Measurements from ENCODE around the gene SHH. TPM values are rescaled to one million over a fixed set of nuclear protein-coding genes. Genes with fewer than 3 reads are reported as not detected.

Gene SHH
- total RNA-seq, 1 experiment from 2014 or later, result 0.26 TPM

DNA sequence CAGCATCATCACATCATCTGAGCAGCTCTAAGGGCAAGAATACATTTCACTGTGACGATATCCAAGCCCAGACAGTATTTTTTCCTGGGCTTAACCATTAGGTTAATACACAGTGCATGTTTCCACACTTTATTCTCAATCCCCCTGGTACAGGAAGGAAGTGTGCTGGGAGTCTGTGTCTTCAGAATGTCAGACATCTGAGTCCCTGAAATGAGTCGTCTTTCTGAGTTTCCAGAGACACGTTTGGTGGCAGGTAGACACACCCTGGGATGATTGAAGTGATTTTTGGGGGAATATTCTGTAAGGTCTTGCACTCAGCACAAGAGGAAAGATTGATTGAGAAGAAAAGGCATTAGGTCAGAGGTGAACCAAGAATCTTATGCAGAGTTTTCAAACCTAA lies 13.1 kb upstream of the SHH start:
- no peaks in the 10 kb centered on the region for H3K36me3 Mint-ChIP-seq
- no peak overlapping the region for H3K27ac Mint-ChIP-seq
- H3K9me3 Mint-ChIP-seq, result peaks cover 15% of the 10 kb centered on the region
- TF ChIP-seq, protein P1, sequence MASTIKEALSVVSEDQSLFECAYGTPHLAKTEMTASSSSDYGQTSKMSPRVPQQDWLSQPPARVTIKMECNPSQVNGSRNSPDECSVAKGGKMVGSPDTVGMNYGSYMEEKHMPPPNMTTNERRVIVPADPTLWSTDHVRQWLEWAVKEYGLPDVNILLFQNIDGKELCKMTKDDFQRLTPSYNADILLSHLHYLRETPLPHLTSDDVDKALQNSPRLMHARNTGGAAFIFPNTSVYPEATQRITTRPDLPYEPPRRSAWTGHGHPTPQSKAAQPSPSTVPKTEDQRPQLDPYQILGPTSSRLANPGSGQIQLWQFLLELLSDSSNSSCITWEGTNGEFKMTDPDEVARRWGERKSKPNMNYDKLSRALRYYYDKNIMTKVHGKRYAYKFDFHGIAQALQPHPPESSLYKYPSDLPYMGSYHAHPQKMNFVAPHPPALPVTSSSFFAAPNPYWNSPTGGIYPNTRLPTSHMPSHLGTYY (CRISPR knock-in tag; IDR thresholded peaks at IDR 0.05), result no peak
- no peak for TF ChIP-seq SMAD3 (CRISPR knock-in tag; IDR thresholded peaks at IDR 0.05; ENCODE audit: borderline replicate concordance)
- TF ChIP-seq, protein P2, sequence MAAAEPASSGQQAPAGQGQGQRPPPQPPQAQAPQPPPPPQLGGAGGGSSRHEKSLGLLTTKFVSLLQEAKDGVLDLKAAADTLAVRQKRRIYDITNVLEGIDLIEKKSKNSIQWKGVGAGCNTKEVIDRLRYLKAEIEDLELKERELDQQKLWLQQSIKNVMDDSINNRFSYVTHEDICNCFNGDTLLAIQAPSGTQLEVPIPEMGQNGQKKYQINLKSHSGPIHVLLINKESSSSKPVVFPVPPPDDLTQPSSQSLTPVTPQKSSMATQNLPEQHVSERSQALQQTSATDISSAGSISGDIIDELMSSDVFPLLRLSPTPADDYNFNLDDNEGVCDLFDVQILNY (CRISPR knock-in tag; IDR thresholded peaks at IDR 0.05), result no peak
- TF ChIP-seq, protein P3, sequence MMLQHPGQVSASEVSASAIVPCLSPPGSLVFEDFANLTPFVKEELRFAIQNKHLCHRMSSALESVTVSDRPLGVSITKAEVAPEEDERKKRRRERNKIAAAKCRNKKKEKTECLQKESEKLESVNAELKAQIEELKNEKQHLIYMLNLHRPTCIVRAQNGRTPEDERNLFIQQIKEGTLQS (CRISPR knock-in tag; conservative IDR thresholded peaks at IDR 0.05), result no peak
- no peak for TF ChIP-seq CREB1 (CRISPR knock-in tag; IDR thresholded peaks at IDR 0.05)
- no peak for TF ChIP-seq NR1H2 (CRISPR knock-in tag; IDR thresholded peaks at IDR 0.05)
- no peak for TF ChIP-seq EMX1 (CRISPR knock-in tag; IDR thresholded peaks at IDR 0.05)
- TF ChIP-seq, protein P4, sequence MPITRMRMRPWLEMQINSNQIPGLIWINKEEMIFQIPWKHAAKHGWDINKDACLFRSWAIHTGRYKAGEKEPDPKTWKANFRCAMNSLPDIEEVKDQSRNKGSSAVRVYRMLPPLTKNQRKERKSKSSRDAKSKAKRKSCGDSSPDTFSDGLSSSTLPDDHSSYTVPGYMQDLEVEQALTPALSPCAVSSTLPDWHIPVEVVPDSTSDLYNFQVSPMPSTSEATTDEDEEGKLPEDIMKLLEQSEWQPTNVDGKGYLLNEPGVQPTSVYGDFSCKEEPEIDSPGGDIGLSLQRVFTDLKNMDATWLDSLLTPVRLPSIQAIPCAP (CRISPR knock-in tag; IDR thresholded peaks at IDR 0.05), result no peak
- no peak for TF ChIP-seq ELF4 (CRISPR knock-in tag; IDR thresholded peaks at IDR 0.05; ENCODE audit: low read depth)
- H3K4me1 Mint-ChIP-seq, result no peaks in the 10 kb centered on the region
- no peaks in the 10 kb centered on the region; the same call in 1 of the 2 replicates for H3K27me3 Mint-ChIP-seq (ENCODE audit: low read depth)
- no peak for DNase-seq (ENCODE audit: low spot score)
- ATAC-seq, result no peak
- no peak overlapping the region for H3K4me3 Mint-ChIP-seq
- POLR2A ChIA-PET, result no interaction called here
- CTCF ChIA-PET, result no interaction called here

DNA sequence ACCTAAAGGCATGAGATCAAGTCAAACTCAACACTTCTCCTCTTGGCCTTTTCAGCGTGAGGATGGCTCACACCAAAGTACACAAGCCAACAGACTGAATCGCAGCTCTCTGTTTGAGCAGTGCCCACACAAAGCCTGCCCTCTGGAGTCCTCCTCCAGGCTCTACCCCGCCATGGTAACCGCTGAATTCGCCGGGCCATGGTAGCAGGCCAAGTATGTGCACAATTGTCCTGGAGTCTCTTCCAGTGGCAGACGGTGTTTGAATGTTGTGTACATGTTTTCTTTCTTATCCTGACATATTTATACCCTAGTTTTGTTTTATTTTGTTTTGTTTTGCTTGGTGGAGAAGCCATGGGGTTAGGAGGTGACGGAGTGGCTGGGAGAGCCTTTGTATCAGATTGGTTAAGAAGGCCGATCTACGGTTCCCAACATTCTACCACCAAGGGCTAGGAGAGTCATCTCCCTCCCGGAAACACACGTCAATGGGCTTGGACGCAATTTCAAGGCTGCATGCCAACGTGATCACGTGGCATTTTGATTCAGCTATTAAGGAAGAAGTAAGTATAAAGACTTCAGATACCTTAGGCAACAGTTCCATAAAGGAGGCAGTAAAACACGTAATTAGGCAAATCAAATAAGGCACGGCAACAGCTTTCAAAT lies 12.1 kb upstream of the SHH start:
- ChIA-PET POLR2A (no interaction called here), CTCF (interaction anchor here (1.0 kb wide), 1 partner anchor 54 kb away, joined by 3 read pairs; no protein-coding TSS in a partner anchor)
- no peak overlapping the region for H3K27ac Mint-ChIP-seq
- no peaks in the 10 kb centered on the region for H3K4me1 Mint-ChIP-seq
- DNase-seq (ENCODE audit: low spot score), result no peak
- peaks cover 15% of the 10 kb centered on the region for H3K9me3 Mint-ChIP-seq
- TF ChIP-seq MYBL2 (CRISPR knock-in tag; IDR thresholded peaks at IDR 0.05), result no peak
- no peak for TF ChIP-seq SP1 (CRISPR knock-in tag; conservative IDR thresholded peaks at IDR 0.05)
- TF ChIP-seq, protein P5, sequence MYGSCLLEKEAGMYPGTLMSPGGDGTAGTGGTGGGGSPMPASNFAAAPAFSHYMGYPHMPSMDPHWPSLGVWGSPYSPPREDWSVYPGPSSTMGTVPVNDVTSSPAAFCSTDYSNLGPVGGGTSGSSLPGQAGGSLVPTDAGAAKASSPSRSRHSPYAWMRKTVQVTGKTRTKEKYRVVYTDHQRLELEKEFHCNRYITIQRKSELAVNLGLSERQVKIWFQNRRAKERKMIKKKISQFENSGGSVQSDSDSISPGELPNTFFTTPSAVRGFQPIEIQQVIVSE (CRISPR knock-in tag; IDR thresholded peaks at IDR 0.05; ENCODE audit: borderline replicate concordance), result no peak
- TF ChIP-seq CREB1 (CRISPR knock-in tag; IDR thresholded peaks at IDR 0.05), result no peak
- TF ChIP-seq KAT7 (CRISPR knock-in tag; IDR thresholded peaks at IDR 0.05; ENCODE audit: borderline replicate concordance), result no peak
- TF ChIP-seq TEAD1 (CRISPR knock-in tag; IDR thresholded peaks at IDR 0.05), result no peak
- TF ChIP-seq NFATC4 (CRISPR knock-in tag; IDR thresholded peaks at IDR 0.05), result no peak
- TF ChIP-seq, protein P6, sequence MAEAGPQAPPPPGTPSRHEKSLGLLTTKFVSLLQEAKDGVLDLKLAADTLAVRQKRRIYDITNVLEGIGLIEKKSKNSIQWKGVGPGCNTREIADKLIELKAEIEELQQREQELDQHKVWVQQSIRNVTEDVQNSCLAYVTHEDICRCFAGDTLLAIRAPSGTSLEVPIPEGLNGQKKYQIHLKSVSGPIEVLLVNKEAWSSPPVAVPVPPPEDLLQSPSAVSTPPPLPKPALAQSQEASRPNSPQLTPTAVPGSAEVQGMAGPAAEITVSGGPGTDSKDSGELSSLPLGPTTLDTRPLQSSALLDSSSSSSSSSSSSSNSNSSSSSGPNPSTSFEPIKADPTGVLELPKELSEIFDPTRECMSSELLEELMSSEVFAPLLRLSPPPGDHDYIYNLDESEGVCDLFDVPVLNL (CRISPR knock-in tag; IDR thresholded peaks at IDR 0.05; ENCODE audit: borderline replicate concordance, low read depth), result no peak
- no peak for TF ChIP-seq SOX15 (CRISPR knock-in tag; IDR thresholded peaks at IDR 0.05)
- TF ChIP-seq ZNF671 (CRISPR knock-in tag; IDR thresholded peaks at IDR 0.05), result no peak
- TF ChIP-seq, protein P2 (CRISPR knock-in tag; IDR thresholded peaks at IDR 0.05), result no peak
- H3K27me3 Mint-ChIP-seq (ENCODE audit: low read depth), result no peaks in the 10 kb centered on the region; the same call in 1 of the 2 replicates
- H3K4me3 Mint-ChIP-seq, result no peak overlapping the region
- H3K36me3 Mint-ChIP-seq, result no peaks in the 10 kb centered on the region
- ATAC-seq, result no peak

Measured in WTC11 (cell line).